Calu3 (cell line): Measurements from ENCODE around the gene DNAI1. TPM values are rescaled to one million over a fixed set of nuclear protein-coding genes. Genes with fewer than 3 reads are reported as not detected.

Experiments used
- BruUV-seq: library from RNA; stranded (reverse); fragments of 400-500 nt; replicated peaks from 2 replicates; lab custom pipeline; 2021; lab: Mats Ljungman, UMichigan
- CTCF ChIA-PET: fragments of 300-600 bp; sonication (Branson Sonifier 250); formaldehyde crosslinking; loops from one replicate; lab custom pipeline; 2022; ENCODE audit warnings: antibody characterized with exemption; lab: Charles Lee
- DNase-seq: peaks from one replicate; pipeline ENCODE4 v3.0.0; 2022
- H3K27ac Mint-ChIP-seq: one replicate; pipeline ENCODE4 v1.8.0; 2022; ENCODE audit warnings: mixed read lengths; ENCODE audit not compliant: unreplicated experiment
- H3K27me3 Mint-ChIP-seq: one replicate; pipeline ENCODE4 v1.8.0; 2022; ENCODE audit warnings: mixed read lengths; ENCODE audit not compliant: unreplicated experiment
- H3K36me3 Mint-ChIP-seq: one replicate; pipeline ENCODE4 v1.8.0; 2022; ENCODE audit warnings: mild to moderate bottlenecking, moderate library complexity, mixed read lengths; ENCODE audit not compliant: insufficient read depth, unreplicated experiment
- H3K4me1 Mint-ChIP-seq: one replicate; pipeline ENCODE4 v1.8.0; 2022; ENCODE audit warnings: mild to moderate bottlenecking, low read depth, mixed read lengths; ENCODE audit not compliant: unreplicated experiment
- H3K4me3 Mint-ChIP-seq: one replicate; pipeline ENCODE4 v1.8.0; 2022; ENCODE audit warnings: mild to moderate bottlenecking, low read depth, moderate library complexity, mixed read lengths; ENCODE audit not compliant: unreplicated experiment
- H3K9me3 Mint-ChIP-seq: one replicate; pipeline ENCODE4 v1.8.0; 2022; ENCODE audit warnings: low read depth, mixed read lengths; ENCODE audit not compliant: unreplicated experiment
- intact Hi-C: fragments of 100-400 bp; cut with micrococcal nuclease; formaldehyde crosslinking; loops from one replicate; pipeline ENCODE4 v1.10.0; 2022; ENCODE audit not compliant: unreplicated experiment
- total RNA-seq: library from RNA; stranded (reverse); gene quantifications from 2 replicates; pipeline ENCODE4 v1.2.3, GENCODE V29; 2022
- TF ChIP-seq, protein P1 (sequence below): fragments of 200-600 bp; IDR thresholded peaks from one replicate; pipeline ENCODE4 v1.8.0; 2022; ENCODE audit warnings: antibody characterized with exemption; ENCODE audit not compliant: unreplicated experiment

The DNAI1 gene
- total RNA-seq, 1 experiment from 2014 or later = not detected

DNA sequence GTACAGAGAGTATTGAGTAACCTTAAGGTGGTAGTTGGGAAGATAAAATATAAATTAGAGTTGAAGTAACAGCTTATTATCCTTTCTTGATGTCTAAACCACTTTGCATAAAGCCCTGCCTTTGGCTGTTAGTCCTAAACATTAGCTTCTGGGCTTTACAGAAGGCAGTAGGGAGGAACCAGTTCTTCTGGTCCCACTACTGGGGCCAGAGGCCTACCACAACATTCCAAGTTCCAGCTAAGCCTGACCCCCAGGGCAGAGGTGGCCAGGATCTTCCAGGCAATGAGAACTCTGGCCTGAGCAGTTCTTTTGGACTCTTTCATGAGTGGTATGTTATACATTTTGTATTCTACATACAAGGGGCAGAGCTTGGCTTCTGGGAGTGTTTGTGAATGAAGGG lies 26.1 kb downstream of the DNAI1 start:
- H3K27me3 Mint-ChIP-seq = peaks cover 28% of the 10 kb centered on the region
- TF ChIP-seq, protein P1, sequence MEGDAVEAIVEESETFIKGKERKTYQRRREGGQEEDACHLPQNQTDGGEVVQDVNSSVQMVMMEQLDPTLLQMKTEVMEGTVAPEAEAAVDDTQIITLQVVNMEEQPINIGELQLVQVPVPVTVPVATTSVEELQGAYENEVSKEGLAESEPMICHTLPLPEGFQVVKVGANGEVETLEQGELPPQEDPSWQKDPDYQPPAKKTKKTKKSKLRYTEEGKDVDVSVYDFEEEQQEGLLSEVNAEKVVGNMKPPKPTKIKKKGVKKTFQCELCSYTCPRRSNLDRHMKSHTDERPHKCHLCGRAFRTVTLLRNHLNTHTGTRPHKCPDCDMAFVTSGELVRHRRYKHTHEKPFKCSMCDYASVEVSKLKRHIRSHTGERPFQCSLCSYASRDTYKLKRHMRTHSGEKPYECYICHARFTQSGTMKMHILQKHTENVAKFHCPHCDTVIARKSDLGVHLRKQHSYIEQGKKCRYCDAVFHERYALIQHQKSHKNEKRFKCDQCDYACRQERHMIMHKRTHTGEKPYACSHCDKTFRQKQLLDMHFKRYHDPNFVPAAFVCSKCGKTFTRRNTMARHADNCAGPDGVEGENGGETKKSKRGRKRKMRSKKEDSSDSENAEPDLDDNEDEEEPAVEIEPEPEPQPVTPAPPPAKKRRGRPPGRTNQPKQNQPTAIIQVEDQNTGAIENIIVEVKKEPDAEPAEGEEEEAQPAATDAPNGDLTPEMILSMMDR = no peak
- CTCF ChIA-PET = interaction anchor here (1.0 kb wide), 1 partner anchor 81 kb away, joined by 3 read pairs; no protein-coding TSS in a partner anchor
- H3K27ac Mint-ChIP-seq = no peak overlapping the region
- intact Hi-C loops = no loop called here
- H3K4me3 Mint-ChIP-seq = no peak overlapping the region
- no peaks in the 10 kb centered on the region for H3K36me3 Mint-ChIP-seq
- no TSS peak for BruUV-seq
- DNase-seq = peak; percentile 14
- H3K9me3 Mint-ChIP-seq = no peaks in the 10 kb centered on the region
- no peaks in the 10 kb centered on the region for H3K4me1 Mint-ChIP-seq

DNA sequence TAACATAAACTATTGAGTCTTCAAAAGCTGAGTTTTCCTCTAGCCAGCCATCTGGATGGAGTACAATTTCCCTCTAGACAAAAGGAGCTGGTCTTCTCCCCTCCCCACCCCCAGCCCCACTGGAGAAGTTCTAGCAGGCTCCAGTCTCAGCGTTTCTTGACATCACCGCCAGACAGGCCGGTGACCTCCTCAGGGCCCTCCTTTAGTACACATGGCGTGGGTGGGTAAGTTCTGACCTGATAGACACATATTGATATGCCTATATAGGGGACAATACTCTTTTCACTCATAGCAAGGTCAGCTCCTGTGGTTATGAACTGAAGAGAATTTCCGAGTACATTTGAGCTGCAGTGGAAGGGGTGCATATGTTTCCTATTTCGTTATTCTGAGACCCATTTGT lies 27.2 kb downstream of the DNAI1 start:
- TF ChIP-seq, protein P1 = no peak
- Mint-ChIP-seq H3K27me3 (peaks cover 33% of the 10 kb centered on the region), H3K27ac (no peak overlapping the region), H3K36me3 (no peaks in the 10 kb centered on the region), H3K4me1 (no peaks in the 10 kb centered on the region), H3K4me3 (no peak overlapping the region), H3K9me3 (no peaks in the 10 kb centered on the region)
- no TSS peak for BruUV-seq
- intact Hi-C loops = no loop called here
- no peak for DNase-seq
- CTCF ChIA-PET = no interaction called here

DNA sequence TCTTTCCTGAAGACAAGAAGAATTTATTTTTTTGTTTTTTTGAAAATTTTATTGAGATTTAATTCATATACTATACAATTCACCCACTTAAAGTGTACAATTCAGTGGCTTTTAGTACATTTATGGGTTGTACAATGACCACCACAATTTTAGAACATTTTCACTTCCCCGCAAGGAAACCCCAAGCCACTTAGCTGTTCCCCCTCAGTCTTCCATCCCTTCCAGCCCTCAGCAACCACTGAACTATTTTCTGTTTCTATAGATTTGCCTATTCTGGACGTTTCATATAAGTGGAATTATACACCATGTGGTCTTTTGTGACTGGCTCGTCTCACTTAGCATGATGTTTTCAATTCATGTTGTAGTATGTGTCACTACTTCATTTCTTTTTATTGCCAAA lies 28.0 kb downstream of the DNAI1 start:
- intact Hi-C loops = no loop called here
- Mint-ChIP-seq H3K4me1 (no peaks in the 10 kb centered on the region), H3K9me3 (no peaks in the 10 kb centered on the region), H3K36me3 (no peaks in the 10 kb centered on the region), H3K27me3 (peaks cover 41% of the 10 kb centered on the region), H3K4me3 (no peak overlapping the region), H3K27ac (no peak overlapping the region)
- DNase-seq = no peak
- CTCF ChIA-PET = no interaction called here
- no TSS peak for BruUV-seq
- TF ChIP-seq, protein P1 = no peak

DNA sequence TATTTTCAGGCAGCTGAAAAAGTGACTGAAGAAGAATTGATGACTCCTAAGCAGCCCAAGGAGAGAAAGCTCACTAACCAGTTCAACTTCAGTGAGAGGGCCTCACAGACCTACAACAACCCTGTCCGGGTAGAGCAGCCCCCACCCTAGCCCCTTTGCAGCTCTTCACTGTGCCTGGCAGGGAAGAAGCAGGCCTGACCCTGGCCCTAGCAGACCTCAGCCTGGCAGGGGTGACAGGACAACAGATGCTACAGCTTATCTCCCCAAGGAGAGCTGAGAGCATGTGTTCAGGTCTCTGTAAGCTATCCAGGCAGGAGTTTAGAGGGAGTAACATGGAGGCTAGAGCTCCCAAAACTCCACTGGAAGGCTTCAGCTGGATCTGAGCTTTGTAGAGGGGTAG lies 31.8 kb downstream of the DNAI1 start:
- no peak for DNase-seq
- Mint-ChIP-seq H3K27ac (no peak overlapping the region), H3K27me3 (peaks cover 79% of the 10 kb centered on the region), H3K9me3 (no peaks in the 10 kb centered on the region), H3K4me1 (no peaks in the 10 kb centered on the region), H3K36me3 (no peaks in the 10 kb centered on the region), H3K4me3 (no peak overlapping the region)
- CTCF ChIA-PET = interaction anchor here (0.5 kb wide), 2 partner anchors 22 to 417 kb away, joined by 3 to 6 read pairs; no protein-coding TSS in a partner anchor
- TF ChIP-seq, protein P1 = no peak
- intact Hi-C loops = no loop called here
- BruUV-seq = no TSS peak
